GM21381 (cell line): ENCODE results near the gene TMEM95.

Source experiments
- ATAC-seq: cut with Tn5 transposase; IDR thresholded peaks from one replicate; pipeline ENCODE4 v1.9.1; 2021; ENCODE audit warnings: mild to moderate bottlenecking, moderate library complexity; ENCODE audit not compliant: unreplicated experiment

Gene TMEM95

GRCh38 chr17:7370853-7371252, 15.9 kb downstream of the TMEM95 start:
- no peak for ATAC-seq

DNA sequence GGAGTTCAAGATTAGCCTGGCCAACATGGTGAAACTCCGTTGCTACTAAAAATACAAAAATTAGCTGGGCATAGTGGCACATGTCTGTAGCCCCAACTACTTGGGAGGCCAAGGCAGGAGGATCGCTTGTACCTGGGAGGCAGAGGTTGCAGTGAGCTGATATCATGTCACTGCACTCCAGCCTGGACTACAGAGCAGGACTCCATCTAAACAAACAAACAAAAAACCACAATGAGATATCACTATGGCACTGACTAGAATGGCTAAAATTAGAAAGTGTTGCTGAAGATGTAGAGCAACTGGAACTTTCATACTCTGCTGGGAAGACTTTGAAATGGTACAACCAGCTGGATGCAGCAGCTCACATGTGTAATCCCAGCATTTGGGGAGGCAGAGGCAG, 19.4 kb downstream of the TMEM95 start:
- no peak for ATAC-seq

GRCh38 chr17:7379134-7379533, 24.2 kb downstream of the TMEM95 start:
- no peak for ATAC-seq

DNA sequence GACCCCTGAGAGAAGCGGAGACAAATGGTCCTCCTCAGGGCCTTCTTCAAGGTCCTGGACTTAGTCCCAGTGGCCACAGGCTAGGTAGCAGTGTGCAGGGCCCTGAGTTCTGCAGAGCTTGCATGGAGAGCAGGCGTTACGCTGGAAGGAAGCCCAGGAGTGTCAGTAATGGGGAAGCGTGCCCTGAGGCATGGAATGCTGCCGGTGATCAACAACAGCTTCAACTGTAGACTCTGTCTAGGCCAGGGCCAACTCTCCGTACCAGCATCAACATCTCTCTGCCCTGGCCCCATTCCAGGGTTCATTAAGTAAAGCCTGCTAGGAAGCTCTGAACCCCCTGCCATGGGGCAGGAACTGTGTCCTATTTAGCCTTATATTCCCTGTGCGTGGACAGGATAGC, 25.4 kb downstream of the TMEM95 start:
- no peak for ATAC-seq

DNA sequence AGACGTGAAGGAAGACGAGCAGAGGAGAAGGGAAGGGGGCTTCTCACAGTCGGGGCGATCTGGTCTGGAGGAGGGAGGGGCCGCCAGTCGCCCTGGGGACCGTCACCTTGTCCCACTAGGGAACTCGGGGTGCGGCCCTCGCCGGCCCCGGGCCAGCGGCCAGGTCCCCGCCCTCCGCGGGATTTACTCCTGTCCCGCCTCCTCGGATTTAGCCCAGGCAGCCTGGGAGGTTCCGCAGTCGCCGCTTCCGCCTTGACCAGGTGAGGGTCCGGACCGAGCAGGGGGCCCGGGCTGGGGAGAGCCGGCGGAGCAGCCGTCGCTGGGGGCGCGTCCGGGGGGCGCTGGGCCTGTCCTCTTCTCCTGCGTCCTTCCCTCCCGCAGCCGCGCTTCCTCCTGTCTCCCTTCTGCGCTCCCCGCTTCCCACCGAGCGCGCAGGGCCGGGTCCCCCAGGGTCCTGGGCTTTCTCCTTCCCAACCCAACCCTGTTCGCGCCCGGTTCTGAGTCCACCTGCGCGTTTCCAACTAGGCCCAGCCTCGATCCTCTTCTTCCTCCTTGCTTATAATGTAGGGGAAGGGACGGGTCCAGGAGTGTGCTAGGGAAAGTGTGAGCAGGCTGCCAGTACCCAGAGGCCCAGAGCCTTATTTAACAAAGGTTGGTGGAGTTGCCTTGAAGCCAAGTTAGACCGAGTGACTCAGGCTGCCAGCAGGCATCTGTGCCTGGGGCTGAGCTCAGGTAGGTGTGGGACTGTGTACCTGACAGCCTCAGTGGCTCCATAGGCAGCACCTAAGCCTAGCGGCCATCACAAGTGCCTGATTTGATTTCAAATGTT, 26.1 kb downstream of the TMEM95 start, which contains the start of gene TNK1:
Gene TNK1, plus strand, starts transcription at position 235 of the 829 bp plus-strand sequence. CDS start 1,838 bp downstream, outside the sequence.
- ATAC-seq, result no peak

DNA sequence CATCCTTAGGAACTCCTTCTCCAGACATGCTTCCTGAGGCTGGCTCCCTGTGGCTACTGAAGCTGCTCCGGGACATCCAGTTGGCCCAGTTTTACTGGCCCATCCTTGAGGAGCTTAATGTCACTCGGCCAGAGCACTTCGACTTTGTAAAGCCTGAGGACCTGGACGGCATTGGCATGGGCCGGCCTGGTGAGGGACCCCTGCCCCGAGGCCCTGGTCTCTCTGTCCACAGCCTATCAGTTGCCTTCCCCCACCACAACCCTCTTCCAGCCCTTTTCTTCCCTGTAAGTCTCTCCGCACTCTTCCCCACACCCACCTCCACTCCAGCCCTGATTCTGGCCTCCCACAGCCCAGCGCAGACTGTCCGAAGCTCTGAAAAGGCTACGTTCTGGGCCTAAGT, 27.9 kb downstream of the TMEM95 start:
- ATAC-seq, result no peak

GRCh38 chr17:7383371-7383741, 28.4 kb downstream of the TMEM95 start:
- ATAC-seq, result no peak

- peak; percentile 79 for ATAC-seq
Measured at GRCh38 chr17:7383742-7384488, 29.0 kb downstream of the TMEM95 start.

DNA sequence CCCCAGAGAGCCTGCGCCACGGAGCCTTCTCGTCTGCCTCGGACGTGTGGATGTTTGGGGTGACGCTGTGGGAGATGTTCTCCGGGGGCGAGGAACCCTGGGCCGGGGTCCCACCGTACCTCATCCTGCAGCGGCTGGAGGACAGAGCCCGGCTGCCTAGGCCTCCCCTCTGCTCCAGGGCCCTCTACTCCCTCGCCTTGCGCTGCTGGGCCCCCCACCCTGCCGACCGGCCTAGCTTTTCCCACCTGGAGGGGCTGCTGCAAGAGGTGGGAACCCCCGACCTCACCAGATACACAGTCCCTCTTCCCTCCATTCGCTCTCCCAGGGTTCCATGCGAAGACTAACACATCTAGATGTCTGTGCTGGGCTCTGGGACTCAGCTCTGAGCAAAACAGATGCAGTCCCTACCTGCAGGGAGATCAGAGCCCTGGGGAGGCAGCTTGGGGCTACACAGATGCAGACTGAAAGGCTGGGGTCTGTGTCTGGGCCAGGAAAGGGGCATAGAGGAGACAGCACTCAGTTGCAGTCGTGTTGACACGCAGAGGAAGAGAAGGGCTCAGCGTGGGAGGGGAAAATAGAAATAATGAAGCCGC, 29.6 kb downstream of the TMEM95 start:
- no peak for ATAC-seq

DNA sequence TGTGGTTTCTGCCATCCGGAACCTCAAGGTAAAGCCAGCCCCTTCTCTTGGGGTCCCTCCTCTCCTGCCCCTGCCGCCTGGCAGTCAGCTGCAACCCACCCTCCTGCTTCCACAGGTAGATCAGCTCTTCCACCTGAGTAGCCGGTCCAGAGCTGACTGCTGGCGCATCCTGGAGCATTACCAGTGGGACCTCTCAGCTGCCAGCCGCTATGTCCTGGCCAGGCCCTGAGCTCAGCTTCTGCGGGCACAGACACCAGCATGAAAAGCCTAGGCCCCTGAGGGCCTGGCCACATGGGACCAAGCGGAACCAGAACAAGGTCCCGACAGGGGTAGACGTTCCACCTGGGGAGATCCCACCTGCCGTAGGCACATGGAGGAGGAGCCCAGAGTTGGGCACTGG, 33.9 kb downstream of the TMEM95 start:
- no peak for ATAC-seq

DNA sequence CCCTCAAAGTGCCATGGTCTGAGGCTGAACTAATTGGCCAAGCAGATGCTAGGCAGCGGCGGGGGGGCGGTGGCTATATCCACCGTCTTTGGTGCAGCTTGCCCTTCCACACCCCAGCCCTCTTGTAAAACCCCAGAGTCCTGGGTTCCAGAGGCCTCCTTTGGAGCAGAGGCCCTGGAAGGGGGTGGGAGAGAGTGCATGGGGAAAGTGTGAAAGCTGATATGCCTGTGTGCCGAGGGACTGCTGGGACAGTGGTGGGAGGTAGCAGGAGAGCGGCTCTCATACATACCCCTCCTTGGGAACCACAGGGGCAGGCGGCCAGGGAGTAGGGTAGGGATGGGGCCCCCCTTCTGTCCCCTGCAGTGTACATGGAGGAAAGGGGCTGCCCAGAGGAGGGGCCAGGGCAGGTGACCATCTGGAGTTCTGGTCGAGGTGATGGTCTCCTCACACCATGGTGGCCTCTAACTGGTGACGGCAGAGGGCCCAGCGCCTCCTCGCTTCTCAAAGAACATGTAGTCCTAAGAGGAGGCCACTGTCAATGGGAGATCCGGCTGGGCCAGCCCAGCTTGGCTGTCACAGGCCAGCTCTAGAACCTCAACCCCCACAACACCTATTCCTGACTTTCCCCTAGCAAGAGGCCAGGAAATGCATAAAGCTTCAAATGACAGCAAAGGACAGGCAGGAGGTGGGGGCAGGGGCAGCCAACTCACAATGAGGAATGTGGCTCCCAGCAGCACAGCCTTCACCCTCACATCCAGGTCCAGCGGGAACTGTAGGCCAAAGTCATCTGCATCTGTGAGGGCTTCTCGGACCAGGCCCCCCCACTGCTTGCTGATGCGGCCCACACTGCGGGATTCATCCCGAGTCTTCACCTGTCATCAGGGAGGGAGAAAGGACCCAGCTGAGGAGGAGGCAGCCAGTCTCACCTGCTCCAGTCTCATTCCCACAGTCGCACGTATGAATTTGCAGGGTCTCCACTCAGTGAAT, 35.3 kb downstream of the TMEM95 start:
- no peak for ATAC-seq

DNA sequence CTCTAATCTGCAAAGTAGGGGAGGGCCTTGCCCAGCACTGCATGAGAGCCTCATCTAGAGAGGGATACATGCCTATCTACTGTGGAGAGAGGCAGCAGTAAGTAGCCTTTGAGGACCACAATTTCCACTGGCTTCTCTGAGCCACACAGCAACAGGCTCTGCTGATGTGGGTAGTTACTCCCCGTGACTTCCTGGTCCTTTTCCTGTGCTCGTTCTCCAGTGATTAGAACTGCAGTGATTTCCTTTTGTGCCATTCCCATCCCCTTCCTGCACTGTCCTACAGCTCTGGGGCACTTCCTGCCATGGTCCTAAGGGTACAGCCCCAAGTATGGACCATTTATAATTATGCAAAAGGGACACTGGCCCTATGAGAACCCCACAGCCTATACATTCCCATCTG, 36.4 kb downstream of the TMEM95 start:
- no peak for ATAC-seq

- no peak for ATAC-seq
Measured at GRCh38 chr17:7392696-7393612, 38.0 kb downstream of the TMEM95 start.

- ATAC-seq, result peak; percentile 44
Measured at GRCh38 chr17:7393613-7394451, 38.9 kb downstream of the TMEM95 start.

DNA sequence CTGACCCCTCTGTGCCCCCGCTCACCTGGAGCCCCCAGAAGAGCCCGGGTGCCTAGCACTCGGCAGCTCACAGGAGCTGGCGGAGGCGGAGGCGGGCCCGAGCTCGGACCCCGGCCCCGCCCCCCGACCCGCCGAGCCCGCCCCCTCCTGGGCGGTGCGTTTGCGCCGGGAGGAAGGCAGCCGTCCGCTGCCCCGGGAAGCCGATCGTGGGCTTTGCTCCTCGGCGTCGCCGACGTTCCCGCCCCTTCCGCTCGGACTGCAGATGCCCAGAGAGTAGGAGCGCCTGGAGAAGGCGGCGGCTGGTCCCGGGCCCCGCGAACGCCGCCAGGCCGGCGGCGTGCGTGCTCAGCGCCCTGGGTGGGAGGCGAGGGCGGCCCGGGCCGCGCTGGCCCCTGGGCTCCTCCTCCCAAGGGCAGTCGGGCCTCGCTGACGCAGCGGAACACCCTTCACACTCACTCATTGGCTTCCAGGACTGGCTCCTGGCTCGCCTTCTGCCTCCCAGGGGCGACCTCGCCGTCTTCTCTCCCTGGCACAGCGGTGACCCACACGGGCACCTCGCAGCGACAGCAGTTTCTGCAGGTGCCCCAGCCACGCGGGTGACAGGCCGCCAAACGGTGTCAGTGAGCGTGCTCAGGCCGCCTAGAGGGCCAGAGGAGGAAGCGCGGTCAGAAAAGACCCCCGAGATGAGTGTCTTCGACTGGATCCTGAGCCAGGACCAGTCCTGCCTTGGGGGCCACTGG, 39.7 kb downstream of the TMEM95 start, which contains the start of gene PLSCR3:
Gene PLSCR3, minus strand, starts transcription at position 74 of the 740 bp plus-strand sequence. CDS start 415 bp downstream, outside the sequence.
- ATAC-seq, result peak; percentile 75

DNA sequence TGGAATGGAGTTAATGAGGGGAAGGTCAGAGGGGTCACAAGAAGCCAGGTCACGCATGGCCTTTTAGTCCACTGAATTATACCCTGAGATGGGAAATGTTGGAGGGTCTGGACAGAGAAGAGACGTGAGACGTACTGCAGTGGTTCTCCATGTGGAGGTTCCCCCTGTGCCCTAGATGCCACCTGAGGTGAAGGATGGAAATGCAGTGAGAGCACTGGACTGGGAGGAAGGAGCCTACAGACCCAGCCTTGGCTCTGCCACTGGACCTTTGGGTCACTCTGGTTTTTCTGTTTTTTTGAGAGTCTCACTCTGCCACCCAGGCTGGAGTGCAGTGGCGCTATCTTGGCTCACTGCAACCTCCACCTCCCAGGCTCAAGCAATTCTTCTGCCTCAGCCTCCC, 41.2 kb downstream of the TMEM95 start:
- no peak for ATAC-seq

DNA sequence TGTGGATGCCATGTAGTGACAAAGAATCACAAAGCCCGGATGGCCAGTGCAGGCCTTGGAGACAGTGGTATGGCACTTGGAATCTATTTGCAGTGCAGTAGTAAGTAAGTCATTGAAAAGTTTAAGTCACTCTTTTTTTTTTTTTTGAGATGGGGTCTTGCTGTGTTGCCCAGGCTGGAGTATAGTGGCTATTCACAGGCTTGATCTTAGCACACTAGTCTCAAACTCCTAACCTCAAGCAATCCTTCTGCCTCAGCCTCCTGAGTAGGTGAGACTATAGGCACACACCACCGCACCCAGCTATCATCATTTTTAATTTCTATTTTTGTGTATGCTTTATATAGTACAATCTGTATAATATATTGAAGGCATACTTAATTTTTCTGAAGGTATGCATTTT, 43.7 kb downstream of the TMEM95 start:
- ATAC-seq, result no peak
